Osteocyte (in vitro differentiated cells): Measurements from ENCODE around the gene RHOV. TPM values are rescaled to one million over a fixed set of nuclear protein-coding genes. Genes with fewer than 3 reads are reported as not detected.

ENCODE experiments used
- DNase-seq: peaks from one replicate; pipeline ENCODE4 v3.0.0; 2021; ENCODE audit warnings: mixed read lengths; ENCODE audit not compliant: unreplicated experiment; ENCODE audit errors: extremely low spot score
- H3K27ac Mint-ChIP-seq: one replicate; pipeline ENCODE4 v1.8.0; 2021; ENCODE audit warnings: mild to moderate bottlenecking, mixed read lengths; ENCODE audit not compliant: unreplicated experiment
- H3K27me3 Mint-ChIP-seq: one replicate; pipeline ENCODE4 v1.8.0; 2021; ENCODE audit warnings: mixed read lengths; ENCODE audit not compliant: unreplicated experiment
- H3K36me3 Mint-ChIP-seq: one replicate; pipeline ENCODE4 v1.8.0; 2021; ENCODE audit warnings: mixed read lengths; ENCODE audit not compliant: unreplicated experiment
- H3K4me1 Mint-ChIP-seq: one replicate; pipeline ENCODE4 v1.8.0; 2021; ENCODE audit warnings: mixed read lengths; ENCODE audit not compliant: unreplicated experiment
- H3K4me3 Mint-ChIP-seq: one replicate; pipeline ENCODE4 v1.8.0; 2021; ENCODE audit warnings: mild to moderate bottlenecking, moderate library complexity, mixed read lengths; ENCODE audit not compliant: unreplicated experiment
- H3K9me3 Mint-ChIP-seq: one replicate; pipeline ENCODE4 v1.8.0; 2021; ENCODE audit warnings: mixed read lengths; ENCODE audit not compliant: unreplicated experiment
- CTCF ChIP-seq: fragments of 200-600 bp; sonication (generic); IDR thresholded peaks from 2 replicates; pipeline ENCODE4 v1.5.0; 2021; ENCODE audit warnings: antibody characterized with exemption, mild to moderate bottlenecking, moderate library complexity
- total RNA-seq: library from RNA; stranded (reverse); gene quantifications from 2 replicates; pipeline ENCODE4 v1.2.1, GENCODE V29; 2021

The RHOV gene
- total RNA-seq, 1 donor from 2014 or later, result 0.46 TPM

GRCh38 chr15:40843261-40843884 is 30.7 kb downstream of the RHOV start:
- no peak for TF ChIP-seq CTCF
- Mint-ChIP-seq H3K36me3 (no peaks in the 10 kb centered on the region), H3K27ac (no peak overlapping the region)

GRCh38 chr15:40841741-40842140 is 32.3 kb downstream of the RHOV start:
- H3K27me3 Mint-ChIP-seq, result peaks cover 19% of the 10 kb centered on the region
- H3K27ac Mint-ChIP-seq, result no peak overlapping the region
- no peak overlapping the region for H3K4me3 Mint-ChIP-seq
- no peaks in the 10 kb centered on the region for H3K9me3 Mint-ChIP-seq
- no peak for TF ChIP-seq CTCF
- no peaks in the 10 kb centered on the region for H3K36me3 Mint-ChIP-seq
- DNase-seq, result no peak
- peaks cover 8% of the 10 kb centered on the region for H3K4me1 Mint-ChIP-seq

More at GRCh38 chr15:40843261-40843884, 30.7 kb downstream of the RHOV start:
- H3K4me1 Mint-ChIP-seq, result peaks cover 12% of the 10 kb centered on the region
- peak overlapping the region; percentile 73 for H3K4me3 Mint-ChIP-seq
- DNase-seq, result no peak
- H3K27me3 Mint-ChIP-seq, result peaks cover 19% of the 10 kb centered on the region
- H3K9me3 Mint-ChIP-seq, result no peaks in the 10 kb centered on the region

GRCh38 chr15:40838756-40839155 is 35.3 kb downstream of the RHOV start:
- Mint-ChIP-seq H3K27me3 (peaks cover 16% of the 10 kb centered on the region), H3K4me1 (peaks cover 6% of the 10 kb centered on the region), H3K9me3 (no peaks in the 10 kb centered on the region), H3K36me3 (no peaks in the 10 kb centered on the region), H3K27ac (no peak overlapping the region), H3K4me3 (no peak overlapping the region)
- no peak for DNase-seq
- TF ChIP-seq CTCF, result no peak

GRCh38 chr15:40836020-40836419 is 38.0 kb downstream of the RHOV start:
- no peak overlapping the region for H3K4me3 Mint-ChIP-seq
- peaks cover under 1% of the 10 kb centered on the region for H3K27me3 Mint-ChIP-seq
- H3K9me3 Mint-ChIP-seq, result no peaks in the 10 kb centered on the region
- peaks cover 1% of the 10 kb centered on the region for H3K4me1 Mint-ChIP-seq
- DNase-seq, result no peak
- no peak for TF ChIP-seq CTCF
- H3K36me3 Mint-ChIP-seq, result no peaks in the 10 kb centered on the region
- no peak overlapping the region for H3K27ac Mint-ChIP-seq

GRCh38 chr15:40832903-40833302 is 41.1 kb downstream of the RHOV start:
- Mint-ChIP-seq H3K9me3 (no peaks in the 10 kb centered on the region), H3K27me3 (peaks cover 5% of the 10 kb centered on the region), H3K36me3 (no peaks in the 10 kb centered on the region), H3K4me3 (no peak overlapping the region), H3K4me1 (peaks cover 1% of the 10 kb centered on the region), H3K27ac (no peak overlapping the region)
- no peak for TF ChIP-seq CTCF
- no peak for DNase-seq
